ENCODE data around the gene MDM1. TPM values are rescaled to one million over a fixed set of nuclear protein-coding genes. Genes with fewer than 3 reads are reported as not detected.

The MDM1 gene
- total RNA-seq, 4 donors from 2014 or later = 28.1 to 33.9 (median 29.6) TPM

DNA sequence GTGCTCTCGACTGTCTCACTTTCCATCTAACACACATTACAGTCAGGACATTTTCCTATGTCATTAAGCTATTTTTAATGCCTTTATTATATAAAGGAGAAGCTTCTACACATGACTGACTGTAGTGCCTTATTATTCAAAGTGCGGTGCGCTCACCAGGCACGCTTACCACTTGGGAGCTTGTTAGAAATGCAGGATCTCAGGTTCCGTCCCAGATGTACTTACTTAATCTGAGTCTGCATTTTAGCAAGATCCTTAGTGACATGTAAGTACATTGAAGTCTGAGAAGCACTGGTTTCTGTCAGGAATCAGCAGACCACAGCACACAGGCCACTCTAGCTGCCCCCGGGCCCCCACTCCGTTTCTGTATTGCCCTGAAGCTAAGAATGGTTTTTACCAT is 44.7 kb upstream of the MDM1 start:
- no peak overlapping the region for H3K27ac ChIP-seq
- H3K4me3 ChIP-seq (replicated peaks in 1 of 3) = no peak overlapping the region
- H3K27me3 ChIP-seq = no peaks in the 10 kb centered on the region
- no peak for DNase-seq
- intact Hi-C loops (cut with DNase I) = no loop called here
- WGBS, 2 donors = 71 to 89% methylated on average over 7 of the region's 7 CpGs
- no peaks in the 10 kb centered on the region for H3K4me1 ChIP-seq
- H3K36me3 ChIP-seq = no peaks in the 10 kb centered on the region
- TF ChIP-seq, protein P1, sequence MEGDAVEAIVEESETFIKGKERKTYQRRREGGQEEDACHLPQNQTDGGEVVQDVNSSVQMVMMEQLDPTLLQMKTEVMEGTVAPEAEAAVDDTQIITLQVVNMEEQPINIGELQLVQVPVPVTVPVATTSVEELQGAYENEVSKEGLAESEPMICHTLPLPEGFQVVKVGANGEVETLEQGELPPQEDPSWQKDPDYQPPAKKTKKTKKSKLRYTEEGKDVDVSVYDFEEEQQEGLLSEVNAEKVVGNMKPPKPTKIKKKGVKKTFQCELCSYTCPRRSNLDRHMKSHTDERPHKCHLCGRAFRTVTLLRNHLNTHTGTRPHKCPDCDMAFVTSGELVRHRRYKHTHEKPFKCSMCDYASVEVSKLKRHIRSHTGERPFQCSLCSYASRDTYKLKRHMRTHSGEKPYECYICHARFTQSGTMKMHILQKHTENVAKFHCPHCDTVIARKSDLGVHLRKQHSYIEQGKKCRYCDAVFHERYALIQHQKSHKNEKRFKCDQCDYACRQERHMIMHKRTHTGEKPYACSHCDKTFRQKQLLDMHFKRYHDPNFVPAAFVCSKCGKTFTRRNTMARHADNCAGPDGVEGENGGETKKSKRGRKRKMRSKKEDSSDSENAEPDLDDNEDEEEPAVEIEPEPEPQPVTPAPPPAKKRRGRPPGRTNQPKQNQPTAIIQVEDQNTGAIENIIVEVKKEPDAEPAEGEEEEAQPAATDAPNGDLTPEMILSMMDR (IDR thresholded peaks at IDR 0.05) = no peak
- no peak for TF ChIP-seq POLR2A (IDR thresholded peaks at IDR 0.05)
- no peaks in the 10 kb centered on the region for H3K9me3 ChIP-seq

DNA sequence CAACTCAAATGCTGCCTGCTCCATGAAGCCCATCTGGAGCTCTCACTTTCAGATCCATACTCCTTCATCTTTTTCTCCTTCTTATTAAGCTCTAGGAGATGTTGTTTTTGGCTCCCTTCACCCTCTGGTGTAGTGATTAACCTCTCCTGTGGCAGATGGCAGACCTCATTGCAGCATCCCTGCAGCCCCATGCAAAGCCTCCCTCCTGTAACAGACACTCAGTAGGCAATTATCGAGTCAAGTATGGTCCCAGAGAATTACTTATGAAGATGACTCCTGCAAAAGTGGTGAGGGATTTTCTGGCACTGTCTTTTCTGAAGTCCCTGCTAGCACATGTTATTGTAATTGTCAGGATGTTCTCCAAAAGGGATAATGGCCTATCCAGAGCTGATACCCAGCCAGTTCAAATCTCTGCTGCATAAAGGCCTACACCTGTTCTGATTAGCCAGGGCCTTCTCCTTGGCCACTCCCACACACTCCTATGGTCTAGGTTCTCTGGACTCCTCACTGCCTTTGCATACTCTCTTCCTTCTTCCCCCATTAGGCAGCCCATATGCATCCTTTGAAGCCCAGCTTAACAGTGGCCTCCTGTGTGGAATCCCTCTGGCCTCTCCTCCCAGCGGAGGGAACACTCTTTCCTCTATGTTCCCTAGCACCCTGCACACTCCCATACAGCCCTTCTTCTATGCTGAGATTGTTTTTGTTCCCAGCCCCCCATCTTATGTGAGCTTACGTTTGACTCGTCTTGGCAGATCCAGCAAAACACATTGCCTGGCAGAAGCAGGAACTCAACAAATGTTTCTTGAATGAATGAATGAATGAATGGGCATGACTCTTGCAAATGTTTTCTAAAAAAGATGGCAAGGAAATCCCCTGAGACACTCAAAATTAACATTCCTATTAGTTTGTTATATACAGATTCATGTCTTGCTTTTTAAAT is 43.9 kb upstream of the MDM1 start:
- Histone ChIP-seq H3K9me3 (no peaks in the 10 kb centered on the region), H3K4me1 (no peaks in the 10 kb centered on the region), H3K27ac (no peak overlapping the region), H3K27me3 (no peaks in the 10 kb centered on the region), H3K36me3 (no peaks in the 10 kb centered on the region), H3K4me3 (replicated peaks in 1 of 3) (no peak overlapping the region)
- WGBS, 2 donors = 96 to 97% methylated on average over 4 of the region's 4 CpGs
- TF ChIP-seq, protein P1 (IDR thresholded peaks at IDR 0.05) = no peak
- TF ChIP-seq POLR2A (IDR thresholded peaks at IDR 0.05) = no peak
- intact Hi-C loops (cut with DNase I) = no loop called here
- no peak for DNase-seq

DNA sequence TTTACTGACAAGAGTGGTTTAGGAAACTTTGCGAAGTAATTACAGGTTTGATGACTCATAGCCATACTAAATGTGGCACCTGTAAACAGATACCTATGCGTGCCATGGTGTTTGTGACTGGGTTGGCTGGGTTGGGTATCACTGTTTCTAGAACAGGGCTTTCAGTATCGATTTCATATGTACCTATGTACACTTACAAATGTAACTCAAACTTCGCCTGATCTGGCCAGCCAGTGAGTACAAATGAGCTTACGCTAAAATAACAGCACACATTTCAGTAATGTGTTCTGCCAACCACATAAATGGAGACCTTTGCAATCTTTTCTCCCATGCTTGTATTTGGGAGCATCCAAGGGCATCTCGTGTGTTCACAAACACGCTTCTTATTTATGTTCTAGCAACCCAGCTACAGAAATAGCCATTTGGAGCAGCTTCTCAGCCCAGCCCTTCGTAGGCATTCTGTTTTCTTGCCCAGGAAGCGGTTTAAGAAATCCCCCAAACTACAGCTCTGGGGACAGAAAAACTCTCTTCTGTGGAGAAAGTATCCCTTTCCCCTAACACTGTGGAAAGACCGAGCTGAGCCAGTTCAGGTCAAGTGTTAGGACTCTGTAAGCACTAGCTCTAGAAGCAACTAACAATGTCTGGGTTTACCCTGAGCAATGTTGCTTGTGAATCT is 42.3 kb upstream of the MDM1 start:
- no peak overlapping the region for H3K27ac ChIP-seq
- H3K36me3 ChIP-seq = no peaks in the 10 kb centered on the region
- no peak for DNase-seq
- TF ChIP-seq POLR2A (IDR thresholded peaks at IDR 0.05) = no peak
- TF ChIP-seq, protein P1 (IDR thresholded peaks at IDR 0.05) = no peak
- intact Hi-C loops (cut with DNase I) = no loop called here
- H3K9me3 ChIP-seq = no peaks in the 10 kb centered on the region
- H3K4me1 ChIP-seq = no peaks in the 10 kb centered on the region
- no peak overlapping the region for H3K4me3 ChIP-seq (replicated peaks in 1 of 3)
- no peaks in the 10 kb centered on the region for H3K27me3 ChIP-seq
- 83 to 85% methylated on average over 10 of the region's 10 CpGs for WGBS, 2 donors

DNA sequence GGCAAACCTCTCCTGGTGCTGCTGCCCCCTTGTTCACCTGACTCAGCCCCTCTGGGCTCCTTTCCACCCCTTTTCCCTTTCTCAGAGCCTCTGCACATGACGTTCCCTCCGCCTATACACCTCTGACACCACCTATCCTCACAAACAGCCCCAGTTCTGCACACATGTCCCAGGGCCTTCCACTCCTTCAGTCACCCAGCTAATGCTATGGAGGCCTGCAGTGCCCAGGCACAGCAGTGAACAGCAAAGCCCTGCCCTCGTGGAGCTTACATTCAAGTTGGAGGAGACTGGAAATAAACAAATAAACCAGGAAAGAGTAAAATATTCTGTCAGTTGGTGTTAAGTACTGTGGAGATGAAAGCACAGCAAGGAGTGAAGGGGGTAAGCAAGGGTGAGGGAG is 38.5 kb upstream of the MDM1 start:
- no peaks in the 10 kb centered on the region for H3K27me3 ChIP-seq
- peaks cover under 1 to 4% of the 10 kb centered on the region in 2 donors for H3K4me1 ChIP-seq
- intact Hi-C loops (cut with DNase I) = no loop called here
- no peak overlapping the region for H3K4me3 ChIP-seq (replicated peaks in 1 of 3)
- no peak for TF ChIP-seq POLR2A (IDR thresholded peaks at IDR 0.05)
- TF ChIP-seq, protein P1 (IDR thresholded peaks at IDR 0.05) = no peak
- no peaks in the 10 kb centered on the region for H3K36me3 ChIP-seq
- DNase-seq = no peak
- no peaks in the 10 kb centered on the region for H3K9me3 ChIP-seq
- H3K27ac ChIP-seq = no peak overlapping the region
- WGBS, 2 donors = 88 to 92% methylated on average over 3 of the region's 3 CpGs

Measured in thyroid gland (tissue), 4 donors.